Upper lobe of left lung (tissue), 6 donors: ENCODE data around the gene PHAF1. TPM values are rescaled to one million over a fixed set of nuclear protein-coding genes. Genes with fewer than 3 reads are reported as not detected.

Source experiments
- ATAC-seq, 2 donors: fragments of 200-7000 bp; cut with Tn5 transposase; one replicate each; pipeline ENCODE4 v1.9.1; 2022; ENCODE audit warnings: mild to moderate bottlenecking in 2 of 2, moderate library complexity in 2 of 2; ENCODE audit not compliant: low FRiP score in 2 of 2
- DNase-seq, 2 donors: peaks; one replicate each; pipeline ENCODE4 v3.0.0-alpha.2; 2019 to 2020
- H3K27ac ChIP-seq, 4 donors: fragments of 200-600 bp; sonication (generic); one replicate each; pipeline ENCODE4 v1.5.1; 2016 to 2019
- H3K27me3 ChIP-seq, 4 donors: fragments of 200-600 bp; sonication (generic); one replicate each; pipeline ENCODE4 v1.5.1; 2017 to 2019
- H3K36me3 ChIP-seq, 4 donors: fragments of 200-600 bp; sonication (generic); one replicate each; pipeline ENCODE4 v1.5.1; 2016 to 2019
- H3K4me1 ChIP-seq, 4 donors: fragments of 200-600 bp; sonication (generic); one replicate each; pipeline ENCODE4 v1.5.1; 2018 to 2019
- H3K4me3 ChIP-seq, 4 donors: fragments of 200-600 bp; sonication (generic); one replicate each; pipeline ENCODE4 v1.5.1; 2017 to 2019; ENCODE audit warnings: mild to moderate bottlenecking in 2 of 4, moderate library complexity in 1 of 4
- H3K9me3 ChIP-seq, 4 donors: fragments of 200-600 bp; sonication (generic); one replicate each; pipeline ENCODE4 v1.5.1; 2018 to 2019
- EP300 ChIP-seq, 4 donors: sonication (generic); formaldehyde crosslinking; IDR thresholded peaks; one replicate each; pipeline ENCODE4 v1.5.1; 2017; ENCODE audit warnings: antibody characterized with exemption in 4 of 4, control low read depth in 2 of 4
- POLR2A ChIP-seq, 4 donors: fragments of 450-650 bp; IDR thresholded peaks; one replicate each; pipeline ENCODE4 v1.5.1; 2016 to 2017; ENCODE audit warnings: antibody characterized with exemption in 4 of 4, mild to moderate bottlenecking in 2 of 4
- POLR2AphosphoS5 ChIP-seq, 2 donors: sonication (generic); formaldehyde crosslinking; IDR thresholded peaks; one replicate each; pipeline ENCODE4 v1.5.1; 2017; ENCODE audit warnings: antibody characterized with exemption in 2 of 2
- WGBS, 2 donors: methylation state at CpG; one replicate each; pipeline ENCODE4 v1.1.5; 2017 to 2018; 5-methylcytosine and 5-hydroxymethylcytosine counted together
- total RNA-seq, 6 donors: library from RNA; depleted of rRNA in 4 of 6; stranded (reverse); fragments of >200 nt in 4 of 6; gene quantifications; one replicate each; pipeline versions ENCODE4 v1.1.0 to v1.2.1, GENCODE V29; 2016 to 2021
- TF ChIP-seq, protein P1 (sequence below), 6 experiments: fragments of 450-650 bp in 4 of 6; fragments of 200-600 bp in 2 of 6; sonication (generic) in 2 of 6; IDR thresholded peaks; one replicate each; pipeline ENCODE4 v1.5.1; 2016 to 2019; ENCODE audit warnings: antibody characterized with exemption in 6 of 6
- donor health status: DM: no; HTN: no; CAD: no; lungs with moderate emphysema.
- donor health status: DM: no; HTN: yes; CAD: no; lungs with severe emphysema.

The PHAF1 gene
- total RNA-seq, 6 donors from 2014 or later = 16.0 to 32.3 (median 21.9) TPM

DNA sequence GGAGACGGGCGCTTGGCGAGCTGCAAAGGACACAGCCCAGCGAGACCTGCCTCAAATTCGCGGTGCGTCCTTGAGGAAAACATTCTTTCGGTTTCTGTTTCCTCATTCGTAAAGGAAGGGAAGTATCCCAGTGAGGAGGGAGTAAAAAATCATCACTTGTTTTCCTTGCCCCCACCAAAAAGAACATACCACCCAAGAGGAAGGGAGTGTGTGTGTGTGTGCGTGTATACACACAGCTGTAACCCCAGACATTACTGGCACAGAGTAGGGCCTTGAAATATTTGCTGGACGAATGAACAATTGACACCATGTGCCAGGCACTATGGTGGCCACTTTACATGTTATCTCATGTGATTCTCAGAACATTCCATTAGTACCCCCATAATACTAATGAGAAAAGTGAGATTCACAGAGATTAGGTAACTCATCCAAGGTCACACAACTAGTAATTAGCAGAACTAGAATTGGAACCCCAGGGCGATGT is 76.0 kb downstream of the PHAF1 start:
- H3K4me1 ChIP-seq = peaks cover 29 to 46% (median 31%) of the 10 kb centered on the region in 4 donors
- no peak for DNase-seq
- 10 to 13% methylated on average over 9 to 12 of the region's 12 CpGs for WGBS, 2 donors
- peak overlapping the region in 3 of 4 donors; percentile 7 to 41 (median 27) for H3K27ac ChIP-seq
- no peaks in the 10 kb centered on the region for H3K9me3 ChIP-seq
- H3K27me3 ChIP-seq = no peaks in the 10 kb centered on the region
- ATAC-seq = no peak
- no peaks in the 10 kb centered on the region for H3K36me3 ChIP-seq
- H3K4me3 ChIP-seq = peak overlapping the region in 3 of 4 donors; percentile 65 to 84 (median 84)
- TF ChIP-seq EP300 (IDR thresholded peaks at IDR 0.05) (no peak), POLR2A (IDR thresholded peaks at IDR 0.05) (peak in 1 of 4 donors; percentile 15)
- TF ChIP-seq, protein P1, sequence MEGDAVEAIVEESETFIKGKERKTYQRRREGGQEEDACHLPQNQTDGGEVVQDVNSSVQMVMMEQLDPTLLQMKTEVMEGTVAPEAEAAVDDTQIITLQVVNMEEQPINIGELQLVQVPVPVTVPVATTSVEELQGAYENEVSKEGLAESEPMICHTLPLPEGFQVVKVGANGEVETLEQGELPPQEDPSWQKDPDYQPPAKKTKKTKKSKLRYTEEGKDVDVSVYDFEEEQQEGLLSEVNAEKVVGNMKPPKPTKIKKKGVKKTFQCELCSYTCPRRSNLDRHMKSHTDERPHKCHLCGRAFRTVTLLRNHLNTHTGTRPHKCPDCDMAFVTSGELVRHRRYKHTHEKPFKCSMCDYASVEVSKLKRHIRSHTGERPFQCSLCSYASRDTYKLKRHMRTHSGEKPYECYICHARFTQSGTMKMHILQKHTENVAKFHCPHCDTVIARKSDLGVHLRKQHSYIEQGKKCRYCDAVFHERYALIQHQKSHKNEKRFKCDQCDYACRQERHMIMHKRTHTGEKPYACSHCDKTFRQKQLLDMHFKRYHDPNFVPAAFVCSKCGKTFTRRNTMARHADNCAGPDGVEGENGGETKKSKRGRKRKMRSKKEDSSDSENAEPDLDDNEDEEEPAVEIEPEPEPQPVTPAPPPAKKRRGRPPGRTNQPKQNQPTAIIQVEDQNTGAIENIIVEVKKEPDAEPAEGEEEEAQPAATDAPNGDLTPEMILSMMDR (IDR thresholded peaks at IDR 0.05) = peak in 1 of 6 experiments; percentile 11

DNA sequence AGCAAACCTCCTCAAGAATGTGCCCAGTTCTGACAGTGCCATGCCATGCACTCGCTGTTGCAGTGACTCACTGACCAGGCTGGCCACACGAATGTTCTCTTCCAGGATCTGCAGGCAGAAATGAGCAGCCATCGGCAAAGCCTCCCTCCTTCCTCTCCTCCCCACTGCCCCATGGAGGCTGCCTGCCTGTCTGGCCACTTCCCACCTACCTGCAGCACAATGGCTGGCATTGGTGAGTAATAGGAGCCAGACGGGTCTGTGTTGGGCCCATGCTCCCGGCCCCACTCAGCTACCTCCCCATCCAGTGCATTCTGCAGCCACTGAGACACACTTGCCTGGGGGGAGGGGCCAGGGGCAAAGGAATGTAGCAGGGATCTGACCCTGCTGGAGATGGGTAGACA is 76.8 kb downstream of the PHAF1 start:
- no peaks in the 10 kb centered on the region for H3K27me3 ChIP-seq
- no peaks in the 10 kb centered on the region for H3K9me3 ChIP-seq
- no peaks in the 10 kb centered on the region for H3K36me3 ChIP-seq
- 48 to 86% methylated on average over 4 to 5 of the region's 5 CpGs for WGBS, 2 donors
- DNase-seq (no peak), ATAC-seq (no peak)
- H3K4me1 ChIP-seq = peaks cover 32 to 53% (median 39%) of the 10 kb centered on the region in 4 donors
- TF ChIP-seq, protein P1 (IDR thresholded peaks at IDR 0.05) = no peak
- TF ChIP-seq POLR2A (IDR thresholded peaks at IDR 0.05) (no peak), POLR2AphosphoS5 (IDR thresholded peaks at IDR 0.05) (no peak), EP300 (IDR thresholded peaks at IDR 0.05) (no peak)
- no peak overlapping the region for H3K4me3 ChIP-seq
- H3K27ac ChIP-seq = no peak overlapping the region

DNA sequence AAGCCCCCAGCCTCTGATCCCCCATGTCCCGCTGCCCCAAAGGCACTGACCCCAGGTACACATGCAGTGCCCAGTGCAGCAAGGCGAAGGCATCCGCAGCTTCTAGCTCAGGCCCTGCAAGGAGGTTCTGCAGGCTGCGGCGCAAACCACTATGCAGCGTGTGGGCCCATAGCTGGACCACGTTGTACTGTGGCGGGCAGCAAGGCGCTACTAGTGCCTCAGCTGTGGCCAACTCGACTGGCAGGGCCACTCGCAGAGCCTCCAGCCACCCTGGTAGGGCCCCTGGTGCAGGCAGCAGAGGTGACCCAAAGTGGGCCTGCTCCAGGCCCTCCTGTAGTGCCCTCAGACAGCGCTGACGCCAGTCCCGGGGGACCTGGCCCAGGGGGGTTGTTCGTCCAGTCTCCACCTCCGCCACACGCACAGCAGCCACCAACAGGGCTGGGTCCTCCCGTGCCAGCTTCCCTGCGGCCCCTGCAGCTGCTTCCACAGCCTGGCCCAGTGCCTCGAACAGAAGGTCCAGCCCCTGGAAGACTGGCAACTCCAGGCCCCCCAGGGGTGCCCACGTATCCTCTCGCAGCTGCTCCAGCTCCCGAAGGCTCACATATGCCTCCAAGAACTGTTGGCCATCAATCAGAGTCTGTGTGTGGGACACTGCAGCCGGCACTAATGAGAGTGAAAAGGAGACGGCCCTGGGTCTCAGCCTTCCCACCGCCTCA is 77.6 kb downstream of the PHAF1 start:
- H3K4me1 ChIP-seq = peaks cover 34 to 53% (median 41%) of the 10 kb centered on the region in 4 donors
- H3K9me3 ChIP-seq = no peaks in the 10 kb centered on the region
- ATAC-seq (no peak), DNase-seq (peak in 1 of 2 donors; percentile 77)
- TF ChIP-seq EP300 (IDR thresholded peaks at IDR 0.05) = no peak
- TF ChIP-seq, protein P1 (IDR thresholded peaks at IDR 0.05) = no peak
- no peak for TF ChIP-seq POLR2A (IDR thresholded peaks at IDR 0.05)
- no peak for TF ChIP-seq POLR2AphosphoS5 (IDR thresholded peaks at IDR 0.05)
- 87 to 93% methylated on average over 6 to 24 of the region's 26 CpGs for WGBS, 2 donors
- H3K27ac ChIP-seq = no peak overlapping the region
- H3K4me3 ChIP-seq = no peak overlapping the region
- no peaks in the 10 kb centered on the region for H3K36me3 ChIP-seq
- no peaks in the 10 kb centered on the region for H3K27me3 ChIP-seq

DNA sequence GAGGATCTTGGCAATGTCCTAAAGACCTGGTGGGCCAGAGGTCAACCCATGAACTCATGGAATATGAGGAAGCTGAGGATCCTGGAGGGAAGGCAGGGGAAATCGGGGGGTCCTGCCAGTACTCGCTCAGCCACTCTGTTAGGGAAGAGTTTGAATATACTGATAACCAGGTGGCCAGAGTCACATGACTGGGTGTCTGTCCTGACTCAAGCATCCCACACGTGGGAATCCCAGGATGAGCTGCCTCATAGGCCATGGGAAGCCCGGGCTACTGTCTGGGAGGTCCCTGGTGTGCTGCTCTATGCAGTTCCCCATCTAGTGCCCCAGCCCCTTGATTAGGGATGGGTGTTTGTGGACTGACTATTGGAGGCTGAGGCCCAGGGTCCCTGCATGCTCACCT is 78.6 kb downstream of the PHAF1 start:
- H3K4me3 ChIP-seq = no peak overlapping the region
- H3K36me3 ChIP-seq = peaks cover 0 to 4% (median under 1%) of the 10 kb centered on the region in 4 donors
- H3K9me3 ChIP-seq = no peaks in the 10 kb centered on the region
- no peaks in the 10 kb centered on the region for H3K27me3 ChIP-seq
- no peak for DNase-seq
- H3K27ac ChIP-seq = no peak overlapping the region
- peaks cover 33 to 54% (median 42%) of the 10 kb centered on the region in 4 donors for H3K4me1 ChIP-seq
- no peak for TF ChIP-seq POLR2A (IDR thresholded peaks at IDR 0.05)
- TF ChIP-seq, protein P1 (IDR thresholded peaks at IDR 0.05) = no peak
- no peak for TF ChIP-seq POLR2AphosphoS5 (IDR thresholded peaks at IDR 0.05)
- TF ChIP-seq EP300 (IDR thresholded peaks at IDR 0.05) = no peak
- 83 to 89% methylated on average over 3 to 4 of the region's 4 CpGs for WGBS, 2 donors
- no peak for ATAC-seq
